K562 (cell line): ENCODE results near the gene SGIP1. TPM values are rescaled to one million over a fixed set of nuclear protein-coding genes. Genes with fewer than 3 reads are reported as not detected.

Experiments used
- ATAC-seq: fragments of 200-7000 bp; cut with Tn5 transposase; 3 replicates; pipeline ENCODE4 v1.9.1; 2020; ENCODE audit warnings: moderate library complexity
- BruUV-seq: library from RNA; stranded (reverse); fragments of 400-500 nt; replicated peaks from 2 replicates; lab custom pipeline; 2021; lab: Mats Ljungman, UMichigan
- CTCF ChIA-PET: fragments of 300-600 bp; formaldehyde crosslinking; extraction: SDS; loops from one replicate; lab custom pipeline; 2021; ENCODE audit warnings: low intra/inter-chr PET ratio; lab: Yijun Ruan, JAX
- POLR2A ChIA-PET: fragments of 300-600, 350-650 bp; sonication (Branson Sonifier 250); formaldehyde crosslinking; extraction: SDS; loops from one replicate; lab custom pipeline; 2021; ENCODE audit warnings: antibody characterized with exemption, inconsistent platforms; lab: Yijun Ruan, JAX
- DNase-seq, 4 experiments: peaks; one replicate each; pipeline versions ENCODE4 v3.0.0 to v3.0.0-alpha.2; 2011 to 2018; ENCODE audit warnings: low spot score in 3 of 4, mixed read lengths in 3 of 4; ENCODE audit errors: extremely low read depth in 1 of 4
- FAIRE-seq: peaks from 2 replicates; lab custom pipeline; 2011; peaks lifted over from hg19 to GRCh38; lab: Jason Lieb, UNC
- H2AFZ ChIP-seq: 2 replicates; pipeline ENCODE4 v1.6.0; 2011; ENCODE audit warnings: low read depth, low read length, control low read depth, inconsistent platforms
- H3K27ac ChIP-seq: fragments of 200-600 bp; 3 replicates; pipeline ENCODE4 v1.8.0; 2011; ENCODE audit warnings: low read depth, mild to moderate bottlenecking, control low read depth, inconsistent platforms, low read length, moderate library complexity, mixed read lengths; ENCODE audit errors: extremely low read depth
- H3K27me3 ChIP-seq, 2 experiments: fragments of 300-600 bp in 1 of 2; 2 replicates in 1 of 2; 3 replicates in 1 of 2; pipeline versions ENCODE4 v1.6.0 to v1.8.0; 2011; ENCODE audit warnings: inconsistent platforms in 2 of 2, low read length in 2 of 2, mild to moderate bottlenecking in 1 of 2, mixed read lengths in 1 of 2, moderate library complexity in 1 of 2; ENCODE audit not compliant: control insufficient read depth in 2 of 2, insufficient read depth in 2 of 2
- H3K36me3 ChIP-seq: fragments of 300-600 bp; 3 replicates; pipeline ENCODE4 v1.8.0; 2011; ENCODE audit warnings: mild to moderate bottlenecking, low read length, inconsistent platforms; ENCODE audit not compliant: control insufficient read depth, insufficient read depth
- H3K4me1 ChIP-seq, 2 experiments: fragments of 200-600 bp in 1 of 2; replicated peaks in 1 of 2; 2 replicates in 1 of 2; 3 replicates in 1 of 2; pipeline versions ENCODE4 v1.5.1 to v1.8.0; 2011; ENCODE audit warnings: inconsistent platforms in 2 of 2, low read length in 2 of 2, mild to moderate bottlenecking in 1 of 2, mixed read lengths in 1 of 2, moderate library complexity in 1 of 2; ENCODE audit not compliant: control insufficient read depth in 2 of 2, insufficient read depth in 2 of 2
- H3K4me2 ChIP-seq: 2 replicates; pipeline ENCODE4 v1.6.1; 2011; ENCODE audit warnings: low read length, control low read depth, inconsistent platforms, mixed read lengths; ENCODE audit not compliant: insufficient read depth
- H3K4me3 ChIP-seq: fragments of 200-600 bp; sonication (generic), shearing (Covaris generic); 2 replicates; pipeline ENCODE4 v1.5.1; 2016; ENCODE audit warnings: control low read depth, inconsistent platforms
- H3K79me2 ChIP-seq: fragments of 200-600 bp; 3 replicates; pipeline ENCODE4 v1.8.0; 2011; ENCODE audit warnings: low read length, inconsistent platforms; ENCODE audit not compliant: control insufficient read depth, insufficient read depth
- H3K9ac ChIP-seq, 2 experiments: 2 replicates each; pipeline versions ENCODE4 v1.6.0 to v1.6.1; 2011; ENCODE audit warnings: low read depth in 2 of 2, low read length in 2 of 2, control low read depth in 1 of 2, inconsistent platforms in 1 of 2, mild to moderate bottlenecking in 1 of 2, mixed read lengths in 1 of 2; ENCODE audit not compliant: insufficient read depth in 1 of 2
- H3K9me1 ChIP-seq: one replicate; pipeline ENCODE4 v1.6.0; 2011; ENCODE audit warnings: inconsistent platforms, mild to moderate bottlenecking, low read length, moderate library complexity; ENCODE audit not compliant: control insufficient read depth, insufficient read depth
- H3K9me3 ChIP-seq: replicated peaks from 2 replicates; pipeline ENCODE4 v1.5.1; 2011; ENCODE audit warnings: low read depth, low read length, inconsistent platforms; ENCODE audit not compliant: control insufficient read depth, insufficient read depth
- H4K20me1 ChIP-seq: replicated peaks from 2 replicates; pipeline ENCODE4 v1.6.1; 2011; ENCODE audit warnings: low read length, inconsistent platforms, mixed read lengths; ENCODE audit not compliant: control insufficient read depth, insufficient read depth
- BCL6 ChIP-seq: fragments of 250-450 bp; sonication (Bioruptor Pico); IDR thresholded peaks from 2 replicates; pipeline ENCODE4 v1.4.0; 2020
- CUX1 ChIP-seq: fragments of 200-800 bp; sonication (Bioruptor generic); IDR thresholded peaks from 2 replicates; pipeline ENCODE4 v1.6.1; 2016; ENCODE audit warnings: missing genetic modification characterization, missing compliant biosample characterization
- CXXC5 ChIP-seq: fragments of 250-450 bp; sonication (Bioruptor Pico); IDR thresholded peaks from 2 replicates; pipeline ENCODE4 v1.8.0; 2022; ENCODE audit warnings: inconsistent platforms, mild to moderate bottlenecking, moderate library complexity
- ETS2 ChIP-seq: IDR thresholded peaks from 2 replicates; pipeline ENCODE4 v1.6.1; 2016; ENCODE audit warnings: borderline replicate concordance, missing genetic modification characterization, mild to moderate bottlenecking, moderate library complexity, missing compliant biosample characterization; ENCODE audit not compliant: poor library complexity, severe bottlenecking
- ETV5 ChIP-seq: sonication (generic); formaldehyde crosslinking; IDR thresholded peaks from 2 replicates; pipeline ENCODE4 v1.4.0; 2020; ENCODE audit warnings: low read depth, mild to moderate bottlenecking, missing genetic modification reagents
- EWSR1 ChIP-seq: fragments of 450-650 bp; IDR thresholded peaks from 2 replicates; pipeline ENCODE4 v1.6.1; 2018; ENCODE audit warnings: borderline replicate concordance, mild to moderate bottlenecking, low read depth, moderate library complexity; ENCODE audit not compliant: partially characterized antibody
- KDM5B ChIP-seq: fragments of 200-600 bp; sonication (generic); IDR thresholded peaks from 2 replicates; pipeline ENCODE4 v1.6.1; 2012; ENCODE audit warnings: low read depth, mild to moderate bottlenecking, moderate library complexity, low read length, control low read depth, inconsistent platforms; ENCODE audit not compliant: insufficient replicate concordance
- LARP7 ChIP-seq: fragments of 450-650 bp; IDR thresholded peaks from 2 replicates; pipeline ENCODE4 v1.6.1; 2016
- NR0B1 ChIP-seq: fragments of 450-650 bp; IDR thresholded peaks from one replicate; pipeline ENCODE4 v1.6.1; 2018; ENCODE audit warnings: mild to moderate bottlenecking, moderate library complexity; ENCODE audit not compliant: partially characterized antibody
- NRF1 ChIP-seq, 2 experiments: fragments of 450-650 bp; IDR thresholded peaks in 1 of 2; conservative IDR thresholded peaks in 1 of 2; 2 replicates each; pipeline ENCODE4 v1.6.1; 2014; ENCODE audit warnings: mild to moderate bottlenecking in 2 of 2
- ZFP91 ChIP-seq: sonication (generic); formaldehyde crosslinking; IDR thresholded peaks from 2 replicates; pipeline ENCODE4 v1.8.0; 2022; ENCODE audit warnings: mild to moderate bottlenecking, missing genetic modification reagents
- ZNF512 ChIP-seq: IDR thresholded peaks from 2 replicates; pipeline ENCODE4 v1.6.1; 2016; ENCODE audit warnings: missing genetic modification characterization, missing compliant biosample characterization
- ZNF75A ChIP-seq: fragments of 450-650 bp; formaldehyde crosslinking; IDR thresholded peaks from 2 replicates; pipeline ENCODE4 v1.4.0; 2020; ENCODE audit warnings: mild to moderate bottlenecking
- WGBS: fragments of 100-300 bp; shearing (Covaris generic); methylation state at CpG from one replicate; pipeline ENCODE4 v1.1.6; 2016; ENCODE audit warnings: low coverage, mixed read lengths; ENCODE audit not compliant: insufficient coverage; ENCODE audit errors: missing lambda C conversion rate; 5-methylcytosine and 5-hydroxymethylcytosine counted together
- in situ Hi-C: fragments of 300-500 bp; cut with MboI; formaldehyde crosslinking; loops from 4 replicates; pipeline ENCODE4 v1.15.0; 2018; ENCODE audit warnings: inconsistent platforms, mixed read lengths
- intact Hi-C: fragments of 100-400 bp; cut with micrococcal nuclease; formaldehyde crosslinking; loops from 2 replicates; pipeline ENCODE4 v1.14.2; 2022
- polyA plus RNA-seq, 8 experiments: library from polyadenylated mRNA; depleted of rRNA in 4 of 8; stranded (reverse) in 5 of 8; unstranded in 3 of 8; fragments of >200 nt; fragmentation: Nextera tagmentation in 2 of 8; fragmentation: Illumina TruSeq in 1 of 8; extraction: Ambion mirVana in 2 of 8; extraction: Trizol in 1 of 8; gene quantifications; 2 replicates each; pipeline versions ENCODE4 v1.2.1 to v1.2.3, GENCODE V29; 2011 to 2014; ENCODE audit warnings: inconsistent platforms in 1 of 8, missing spikeins in 1 of 8
- total RNA-seq, 7 experiments: library from RNA; depleted of rRNA in 6 of 7; stranded (reverse); fragments of >200 nt in 6 of 7; fragmentation: Illumina TruSeq in 2 of 7; extraction: Trizol in 2 of 7; gene quantifications; 2 replicates each; pipeline versions ENCODE4 v1.2.1 to v1.2.3, GENCODE V29; 2011 to 2021; ENCODE audit warnings: low replicate concordance in 1 of 7

SGIP1 gene
- total and polyA plus RNA-seq, 9 of the 15 experiments (the other 6 are each of a cell fraction or from before 2014, with no cell fraction given) = 0.07 to 0.35 TPM; not detected in 7

- ChIA-PET POLR2A (interaction anchor here (0.7 kb wide), 2 partner anchors 14 to 241 kb away, joined by 3 read pairs; no protein-coding TSS in a partner anchor), CTCF (no interaction called here)
- no peaks in the 10 kb centered on the region for H3K9me1 ChIP-seq
- ATAC-seq (no peak), DNase-seq (no peak), FAIRE-seq (no peak)
- H3K27me3 ChIP-seq = peaks cover 4 to 10% of the 10 kb centered on the region in 2 experiments; a peak in 1 of 5 replicates
- H3K4me1 ChIP-seq = no peaks in the 10 kb centered on the region
- H3K4me3 ChIP-seq = no peak overlapping the region
- H3K9ac ChIP-seq = no peak overlapping the region
- in situ Hi-C loops = no loop called here
- 0% methylated on average over 1 of the region's 1 CpG for WGBS
- H3K36me3 ChIP-seq = no peaks in the 10 kb centered on the region
- no peak overlapping the region for H2AFZ ChIP-seq
- H3K27ac ChIP-seq = no peak overlapping the region
- intact Hi-C loops = loop anchor here (10.0 kb wide), 1 partner anchor 218 kb away; no protein-coding TSS in a partner anchor
- no peaks in the 10 kb centered on the region for H3K9me3 ChIP-seq
- TF ChIP-seq CUX1 (no peak), BCL6 (no peak), ETS2 (tag) (no peak), LARP7 (no peak), ZFP91 (CRISPR knock-in tag) (no peak), NRF1 (conservative IDR thresholded peaks at IDR 0.05 in 1 of 2, IDR thresholded peaks at IDR 0.05 in 1 of 2) (no peak), EWSR1 (no peak), ZNF512 (no peak), KDM5B (no peak), NR0B1 (no peak), CXXC5 (no peak), ZNF75A (no peak), ETV5 (CRISPR knock-in tag) (no peak)
- no TSS peak for BruUV-seq
- no peak overlapping the region for H3K4me2 ChIP-seq
- no peaks in the 10 kb centered on the region for H3K79me2 ChIP-seq
- no peaks in the 10 kb centered on the region for H4K20me1 ChIP-seq
These were observed 27.6 kb upstream of the SGIP1 start for GRCh38 chr1:66506393-66506687.
